HG03139 (cell line): ENCODE data around the gene CCDC117.

ENCODE experiments used
- ATAC-seq: cut with Tn5 transposase; IDR thresholded peaks from one replicate; pipeline ENCODE4 v1.9.1; 2021; ENCODE audit not compliant: unreplicated experiment

The CCDC117 gene

DNA sequence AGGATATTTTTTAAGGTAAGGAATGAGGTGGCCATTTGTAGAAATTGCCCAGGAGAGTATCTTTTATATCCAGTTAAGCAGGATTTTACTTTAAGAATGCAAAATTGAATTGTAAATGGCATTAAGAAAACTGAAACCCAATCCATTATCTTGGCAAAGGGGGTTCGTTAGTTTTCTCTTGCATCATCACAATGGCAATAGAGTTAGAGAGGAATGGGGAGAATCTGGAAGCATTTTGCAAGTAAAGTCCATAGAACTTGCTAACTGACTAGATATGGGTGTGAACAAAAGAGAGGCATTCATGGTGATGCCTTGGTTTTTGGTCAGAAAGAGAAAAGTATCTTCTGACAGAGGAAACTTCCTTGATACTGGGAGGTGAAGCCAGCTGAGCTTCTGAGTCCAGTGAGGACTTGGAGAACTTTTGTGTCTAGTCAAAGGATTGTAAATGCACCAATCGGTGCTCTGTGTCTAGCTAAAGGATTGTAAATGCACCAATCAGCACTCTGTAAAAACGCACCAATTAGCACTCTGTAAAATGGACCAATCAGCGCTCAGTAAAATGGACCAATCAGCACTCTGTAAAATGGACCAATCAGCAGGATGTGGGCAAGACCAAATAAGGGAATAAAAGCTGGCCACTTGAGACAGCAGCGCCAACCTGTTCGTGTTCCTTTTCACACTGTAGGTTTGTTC lies 3.6 kb upstream of the CCDC117 start:
- no peak for ATAC-seq

GRCh38 chr22:28769394-28770085 lies 3.0 kb upstream of the CCDC117 start:
- ATAC-seq: no peak

GRCh38 chr22:28771195-28771791 lies 1.2 kb upstream of the CCDC117 start:
- ATAC-seq: no peak

DNA sequence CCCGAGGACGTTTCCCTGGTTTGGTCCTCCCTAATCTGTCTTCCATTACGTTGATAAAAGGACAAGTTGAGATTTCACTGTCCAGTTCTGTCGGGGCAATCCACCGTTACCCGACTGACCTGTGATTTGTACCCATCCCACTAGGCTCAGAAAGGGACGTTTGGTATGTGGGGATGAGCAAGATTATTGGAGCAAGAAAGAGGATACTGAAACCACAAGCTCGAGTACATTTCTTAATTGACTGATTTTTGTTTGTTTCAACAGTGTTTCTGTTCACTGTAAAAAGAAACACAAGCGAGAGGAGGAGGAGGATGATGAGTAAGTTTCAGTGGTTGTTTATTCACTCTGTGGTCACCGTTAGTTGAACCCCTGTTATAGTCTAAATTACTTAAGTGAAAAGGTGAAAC lies 969 bp downstream of the CCDC117 start:
- peak; percentile 12 for ATAC-seq

GRCh38 chr22:28774378-28774777 lies 1.9 kb downstream of the CCDC117 start:
- no peak for ATAC-seq

GRCh38 chr22:28779833-28780232 lies 7.3 kb downstream of the CCDC117 start:
- no peak for ATAC-seq

- no peak for ATAC-seq
Measured at GRCh38 chr22:28780296-28780695, 7.8 kb downstream of the CCDC117 start.

- no peak for ATAC-seq
Measured at GRCh38 chr22:28783786-28784671, 11.5 kb downstream of the CCDC117 start.

DNA sequence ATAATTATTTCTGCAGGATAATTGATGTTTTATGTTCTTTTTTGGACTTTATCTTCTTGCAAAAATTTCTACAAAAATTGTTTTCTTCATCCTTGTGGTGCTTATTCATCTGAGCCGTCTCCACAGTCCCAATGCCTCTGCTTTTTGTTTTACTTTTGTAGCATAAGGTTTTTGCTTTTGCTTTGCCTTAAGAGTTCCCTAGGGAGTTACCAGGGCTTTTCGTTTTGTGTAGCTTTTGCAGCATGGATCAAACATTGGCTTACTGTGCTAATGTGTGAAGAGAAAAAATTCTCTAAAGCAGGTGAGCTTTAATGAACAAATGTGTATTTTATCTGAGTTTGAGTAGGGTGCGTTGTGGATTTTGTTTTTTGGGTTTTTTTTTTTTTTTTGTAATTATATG lies 16.1 kb downstream of the CCDC117 start:
- ATAC-seq: no peak

DNA sequence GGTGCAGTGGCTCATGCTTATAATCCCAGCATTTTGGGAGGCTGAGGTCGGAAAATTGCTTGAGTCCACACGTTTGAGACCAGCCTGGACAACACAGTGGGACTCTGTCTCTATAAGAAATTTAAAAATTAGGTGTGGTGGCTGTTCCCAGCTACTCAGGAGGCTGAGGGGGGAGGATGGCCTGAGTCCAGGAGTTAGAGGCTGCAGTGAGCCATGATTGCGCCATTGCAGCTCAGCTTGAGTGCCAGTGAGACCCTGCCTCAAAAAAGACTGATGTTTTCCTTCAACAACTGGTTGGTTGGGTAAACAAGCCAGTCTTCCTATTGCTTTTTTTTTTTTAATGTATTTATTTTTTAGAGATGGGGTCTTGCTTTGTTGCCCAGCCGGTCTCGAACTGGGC lies 18.6 kb downstream of the CCDC117 start:
- no peak for ATAC-seq

DNA sequence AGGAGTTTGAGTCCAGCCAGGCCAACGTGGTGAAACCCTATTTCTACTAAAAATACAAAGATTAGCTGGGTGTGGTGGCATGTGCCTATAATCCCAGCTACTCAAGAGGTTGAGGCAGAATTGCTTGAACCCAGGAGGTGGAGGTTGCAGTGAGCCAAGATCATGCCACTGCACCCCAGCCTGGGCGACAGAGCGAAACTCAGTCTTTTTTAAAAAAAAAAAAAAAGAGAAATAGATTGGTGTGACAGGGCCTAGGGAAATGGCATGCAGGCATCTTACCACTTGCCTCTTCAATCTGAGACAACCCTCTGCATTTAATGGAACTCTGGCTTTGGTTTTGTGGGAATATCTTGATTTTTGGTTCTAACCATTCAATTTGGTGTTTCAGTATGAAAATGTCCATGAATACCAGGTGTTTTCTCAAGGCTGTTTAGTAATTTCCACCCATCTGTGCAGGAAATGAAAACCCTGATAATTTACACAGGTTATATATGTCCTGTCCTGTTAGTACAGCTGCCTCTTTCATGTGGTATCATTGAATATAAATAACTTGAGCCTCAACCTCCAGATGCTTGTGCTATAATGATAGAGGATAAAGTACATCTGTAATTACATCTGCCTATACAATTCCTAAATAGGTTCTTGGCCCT lies 19.5 kb downstream of the CCDC117 start:
- peak; percentile 58 for ATAC-seq

GRCh38 chr22:28792491-28793383 lies 20.2 kb downstream of the CCDC117 start:
- ATAC-seq: peak; percentile 2

GRCh38 chr22:28793976-28794584 lies 21.6 kb downstream of the CCDC117 start:
- no peak for ATAC-seq

GRCh38 chr22:28795071-28795693 lies 22.7 kb downstream of the CCDC117 start:
- no peak for ATAC-seq

- no peak for ATAC-seq
Measured at GRCh38 chr22:28795932-28796856, 23.7 kb downstream of the CCDC117 start.

GRCh38 chr22:28798810-28799605 lies 26.5 kb downstream of the CCDC117 start:
- no peak for ATAC-seq
